Epithelial cell of proximal tubule (primary cell): ENCODE results near the gene RIPK1. TPM values are rescaled to one million over a fixed set of nuclear protein-coding genes. Genes with fewer than 3 reads are reported as not detected.

Experiments
- DNase-seq: peaks from one replicate; pipeline ENCODE4 v3.0.0-alpha.2; 2011; ENCODE audit warnings: low read depth
- H3K4me3 ChIP-seq: 2 replicates; pipeline ENCODE4 v1.5.1; 2011; ENCODE audit warnings: low read depth, mild to moderate bottlenecking, low read length
- total RNA-seq: library from RNA; depleted of rRNA; stranded (reverse); fragments of >200 nt; gene quantifications from 2 replicates; pipeline ENCODE4 v1.2.3, GENCODE V29; 2015
- TF ChIP-seq, protein P1 (sequence below): conservative IDR thresholded peaks from 2 replicates; pipeline ENCODE4 v1.5.1; 2012; ENCODE audit warnings: low read depth, mild to moderate bottlenecking, low read length

RIPK1 gene
- total RNA-seq, 1 donor from 2014 or later: 12.9 TPM

DNA sequence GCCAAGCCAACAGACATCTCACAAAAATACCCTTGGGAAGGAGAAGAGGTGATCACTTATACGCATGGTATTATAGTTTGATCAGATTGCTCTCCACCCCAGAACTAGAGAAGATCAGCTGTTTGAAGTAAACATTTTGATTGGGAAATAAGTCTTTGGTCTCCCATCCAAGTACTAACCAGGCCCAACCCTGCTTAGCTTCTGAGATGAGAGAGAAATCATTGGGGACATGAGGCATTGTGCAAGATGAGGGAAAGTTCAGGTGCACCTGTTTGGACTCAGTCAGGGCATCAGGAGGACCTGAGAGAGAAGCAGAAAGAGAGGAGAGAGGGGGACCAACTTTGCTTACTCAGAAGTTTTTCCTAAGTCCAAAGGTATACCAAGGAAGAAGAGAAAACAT lies 11.4 kb downstream of the RIPK1 start:
- H3K4me3 ChIP-seq: no peak overlapping the region
- no peak for DNase-seq
- TF ChIP-seq, protein P1, sequence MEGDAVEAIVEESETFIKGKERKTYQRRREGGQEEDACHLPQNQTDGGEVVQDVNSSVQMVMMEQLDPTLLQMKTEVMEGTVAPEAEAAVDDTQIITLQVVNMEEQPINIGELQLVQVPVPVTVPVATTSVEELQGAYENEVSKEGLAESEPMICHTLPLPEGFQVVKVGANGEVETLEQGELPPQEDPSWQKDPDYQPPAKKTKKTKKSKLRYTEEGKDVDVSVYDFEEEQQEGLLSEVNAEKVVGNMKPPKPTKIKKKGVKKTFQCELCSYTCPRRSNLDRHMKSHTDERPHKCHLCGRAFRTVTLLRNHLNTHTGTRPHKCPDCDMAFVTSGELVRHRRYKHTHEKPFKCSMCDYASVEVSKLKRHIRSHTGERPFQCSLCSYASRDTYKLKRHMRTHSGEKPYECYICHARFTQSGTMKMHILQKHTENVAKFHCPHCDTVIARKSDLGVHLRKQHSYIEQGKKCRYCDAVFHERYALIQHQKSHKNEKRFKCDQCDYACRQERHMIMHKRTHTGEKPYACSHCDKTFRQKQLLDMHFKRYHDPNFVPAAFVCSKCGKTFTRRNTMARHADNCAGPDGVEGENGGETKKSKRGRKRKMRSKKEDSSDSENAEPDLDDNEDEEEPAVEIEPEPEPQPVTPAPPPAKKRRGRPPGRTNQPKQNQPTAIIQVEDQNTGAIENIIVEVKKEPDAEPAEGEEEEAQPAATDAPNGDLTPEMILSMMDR: no peak

GRCh38 chr6:3081960-3082359 lies 13.7 kb downstream of the RIPK1 start:
- no peak overlapping the region for H3K4me3 ChIP-seq
- no peak for DNase-seq
- TF ChIP-seq, protein P1: no peak

GRCh38 chr6:3085074-3085473 lies 16.8 kb downstream of the RIPK1 start:
- H3K4me3 ChIP-seq: no peak overlapping the region
- no peak for DNase-seq
- TF ChIP-seq, protein P1: no peak

DNA sequence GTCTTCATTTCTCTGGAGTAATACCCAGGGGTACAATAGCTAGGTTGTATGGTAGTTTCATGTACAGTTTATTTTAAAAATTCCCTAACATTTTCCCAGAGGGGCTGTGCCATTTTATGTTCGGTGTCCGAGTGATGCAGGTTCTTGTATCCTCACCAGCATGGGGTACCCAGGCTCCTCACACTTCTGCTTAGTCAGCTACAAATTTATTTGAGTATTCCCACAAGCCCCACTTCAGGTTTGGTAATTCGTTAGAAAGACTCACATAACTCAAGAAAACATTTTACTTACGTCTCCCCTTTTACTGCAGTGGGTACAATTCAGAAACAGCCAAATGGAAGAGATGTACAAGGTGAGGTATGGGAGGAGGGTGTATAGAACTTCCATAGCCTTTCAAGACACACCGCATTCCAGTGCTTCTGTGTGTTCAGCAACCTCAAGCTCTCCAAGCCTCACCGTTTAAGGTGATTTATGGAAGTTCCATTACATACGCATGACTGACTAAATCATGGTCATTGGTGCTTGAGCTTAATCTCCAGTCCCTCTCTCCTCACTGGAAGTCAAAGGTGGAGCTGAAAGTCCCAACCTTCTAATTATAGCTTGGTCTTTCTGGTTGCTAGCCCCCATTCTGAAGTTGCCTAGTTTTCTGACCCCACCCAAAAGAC lies 18.1 kb downstream of the RIPK1 start:
- no peak for DNase-seq
- H3K4me3 ChIP-seq: no peak overlapping the region
- TF ChIP-seq, protein P1: no peak

DNA sequence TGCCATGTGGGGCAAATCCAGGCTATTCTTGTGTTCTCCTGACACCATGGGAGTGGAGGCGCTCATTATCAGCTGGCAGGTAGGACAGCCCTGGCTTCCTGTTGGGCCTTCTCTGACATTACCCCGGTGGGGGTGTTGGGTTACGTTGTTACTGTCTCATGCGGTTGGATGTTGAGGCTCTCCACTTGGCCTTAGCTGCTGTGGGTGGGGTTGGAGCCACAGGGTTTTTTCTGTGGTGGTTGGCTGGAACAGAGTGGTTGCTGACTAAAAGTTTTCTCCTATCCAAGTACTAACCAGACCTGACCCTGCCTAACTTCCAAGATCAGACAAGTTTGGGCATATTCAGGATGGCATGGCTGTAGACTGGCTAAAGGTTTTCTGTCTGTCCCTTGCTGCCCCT lies 20.2 kb downstream of the RIPK1 start:
- TF ChIP-seq, protein P1: no peak
- H3K4me3 ChIP-seq: no peak overlapping the region
- DNase-seq: no peak

DNA sequence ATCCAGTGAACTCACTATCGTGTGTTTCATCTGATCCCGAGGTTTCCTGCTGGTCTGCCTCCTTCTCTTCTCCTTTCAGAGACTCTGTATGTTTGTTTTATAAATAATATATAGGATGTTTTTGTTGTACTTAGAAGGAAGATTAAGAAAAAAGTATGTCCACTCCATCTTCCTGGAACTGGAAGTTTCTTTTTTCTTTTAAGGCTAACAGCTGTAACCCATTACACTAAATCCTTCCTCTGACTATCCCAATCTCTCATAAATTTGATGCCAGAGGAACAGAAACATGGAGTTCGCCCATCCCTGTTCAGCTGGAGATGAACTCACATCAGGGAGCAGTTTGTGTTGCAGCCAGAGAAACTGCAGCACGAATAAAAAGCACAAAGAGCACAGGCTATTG lies 20.7 kb downstream of the RIPK1 start:
- TF ChIP-seq, protein P1: no peak
- no peak for DNase-seq
- no peak overlapping the region for H3K4me3 ChIP-seq

DNA sequence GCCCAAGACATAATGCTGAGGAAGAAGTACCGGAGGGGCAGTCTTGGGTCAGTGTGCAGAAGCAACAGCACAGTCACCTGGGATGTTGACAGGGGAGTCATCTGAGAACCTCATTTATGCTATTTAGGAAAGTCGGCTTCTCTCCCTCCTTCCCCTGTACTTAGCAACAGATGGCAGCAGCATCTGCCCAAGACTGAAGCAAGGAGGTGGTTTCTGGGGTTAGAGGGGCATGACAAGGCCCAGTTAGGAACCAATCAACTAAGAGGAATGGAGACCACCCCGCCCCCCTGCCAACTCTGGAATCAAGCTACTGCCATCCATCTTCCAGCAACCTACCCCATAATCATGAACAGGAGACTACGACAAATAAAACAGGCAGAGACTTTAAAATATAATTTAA lies 21.7 kb downstream of the RIPK1 start:
- TF ChIP-seq, protein P1: no peak
- H3K4me3 ChIP-seq: no peak overlapping the region
- DNase-seq: no peak
